ENCODE data around the gene SERPINE1.

Gene SERPINE1

DNA sequence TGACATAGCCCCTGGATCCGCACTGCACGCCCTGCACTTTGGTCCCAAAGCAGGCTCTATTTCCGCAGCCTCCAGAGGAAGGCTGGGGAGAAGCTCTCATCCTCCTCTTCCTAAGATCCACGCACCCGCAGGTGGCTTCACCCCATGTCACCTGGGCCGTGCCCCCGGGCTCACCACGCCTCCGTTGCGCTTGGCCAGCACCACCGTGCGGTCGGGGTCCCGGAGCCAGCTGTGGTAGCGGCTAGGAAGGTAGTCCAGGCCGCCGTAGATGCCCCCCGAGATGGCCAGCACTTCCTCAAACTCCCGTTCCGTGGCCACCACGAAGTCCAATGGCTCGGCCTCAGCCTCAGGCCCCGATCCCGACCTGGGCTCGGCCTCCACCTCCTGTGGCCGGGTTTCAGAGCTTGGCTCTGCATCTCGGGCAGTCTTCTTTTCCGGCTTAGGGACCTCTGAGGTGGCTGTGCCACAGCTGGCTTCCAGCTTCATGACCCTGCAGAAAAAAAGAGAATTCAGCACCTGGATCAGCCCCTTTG is 47.5 kb downstream of the SERPINE1 start:
- no peak for DNase-seq (ENCODE audit: low read depth)
- no peak overlapping the region for H3K4me3 ChIP-seq (ENCODE audit: low read length)

GRCh38 chr7:101175664-101176063 is 48.8 kb downstream of the SERPINE1 start:
- no peak for TF ChIP-seq CTCF (conservative IDR thresholded peaks at IDR 0.05; ENCODE audit: low read depth, low read length)
- no peak for DNase-seq (ENCODE audit: low read depth)
- H3K4me3 ChIP-seq (ENCODE audit: low read length): no peak overlapping the region

More for the DNA sequence above, 47.5 kb downstream of the SERPINE1 start:
- TF ChIP-seq CTCF (conservative IDR thresholded peaks at IDR 0.05; ENCODE audit: low read depth, low read length): no peak

- no peak for TF ChIP-seq CTCF (conservative IDR thresholded peaks at IDR 0.05; ENCODE audit: low read depth, low read length)
- no peak for DNase-seq (ENCODE audit: low read depth)
- H3K4me3 ChIP-seq (ENCODE audit: low read length): no peak overlapping the region
These were observed 50.7 kb downstream of the SERPINE1 start for GRCh38 chr7:101177644-101178043.

DNA sequence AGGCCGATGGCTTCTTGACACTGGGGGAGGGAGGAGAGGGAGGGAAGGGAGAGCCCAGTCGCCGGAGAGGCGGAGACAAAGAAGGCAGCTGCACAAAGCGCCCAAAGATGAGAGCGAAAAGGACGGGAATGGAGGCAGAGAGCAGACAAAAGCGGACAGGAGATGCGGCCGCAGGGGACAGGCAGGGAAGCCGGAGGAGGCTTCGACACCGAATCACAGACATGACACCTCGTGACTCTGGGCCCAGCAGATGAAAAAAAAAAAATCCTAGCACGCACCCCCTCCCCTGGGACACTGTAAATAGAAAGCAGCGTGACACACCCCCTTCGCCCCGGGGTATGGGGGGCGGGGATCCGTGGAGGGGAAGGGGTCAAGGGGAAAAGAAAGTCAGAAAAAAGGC is 52.2 kb downstream of the SERPINE1 start:
- TF ChIP-seq CTCF (conservative IDR thresholded peaks at IDR 0.05; ENCODE audit: low read depth, low read length): no peak
- no peak for DNase-seq (ENCODE audit: low read depth)
- H3K4me3 ChIP-seq (ENCODE audit: low read length): no peak overlapping the region

DNA sequence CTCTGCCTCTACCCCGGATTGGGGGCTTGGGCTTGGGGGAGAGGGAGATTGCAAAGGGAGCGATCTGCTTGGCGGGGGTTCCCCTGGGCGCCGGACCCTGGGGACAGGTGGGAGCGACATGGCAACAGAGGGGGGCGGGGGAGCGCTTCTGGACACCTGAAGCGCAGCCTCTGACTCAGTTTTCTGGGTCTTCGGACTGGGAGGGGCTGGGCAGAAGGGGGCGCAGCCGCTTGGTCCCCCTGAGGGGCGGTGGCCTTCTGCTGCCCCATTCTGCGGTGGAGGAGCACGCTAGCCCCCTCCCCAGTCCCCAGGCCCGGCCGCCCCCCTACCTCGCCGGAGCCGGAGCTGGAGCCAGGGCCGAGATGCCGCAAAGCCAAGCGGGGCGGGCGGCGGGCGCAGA is 52.8 kb downstream of the SERPINE1 start:
- no peak overlapping the region for H3K4me3 ChIP-seq (ENCODE audit: low read length)
- no peak for TF ChIP-seq CTCF (conservative IDR thresholded peaks at IDR 0.05; ENCODE audit: low read depth, low read length)
- DNase-seq (ENCODE audit: low read depth): no peak

DNA sequence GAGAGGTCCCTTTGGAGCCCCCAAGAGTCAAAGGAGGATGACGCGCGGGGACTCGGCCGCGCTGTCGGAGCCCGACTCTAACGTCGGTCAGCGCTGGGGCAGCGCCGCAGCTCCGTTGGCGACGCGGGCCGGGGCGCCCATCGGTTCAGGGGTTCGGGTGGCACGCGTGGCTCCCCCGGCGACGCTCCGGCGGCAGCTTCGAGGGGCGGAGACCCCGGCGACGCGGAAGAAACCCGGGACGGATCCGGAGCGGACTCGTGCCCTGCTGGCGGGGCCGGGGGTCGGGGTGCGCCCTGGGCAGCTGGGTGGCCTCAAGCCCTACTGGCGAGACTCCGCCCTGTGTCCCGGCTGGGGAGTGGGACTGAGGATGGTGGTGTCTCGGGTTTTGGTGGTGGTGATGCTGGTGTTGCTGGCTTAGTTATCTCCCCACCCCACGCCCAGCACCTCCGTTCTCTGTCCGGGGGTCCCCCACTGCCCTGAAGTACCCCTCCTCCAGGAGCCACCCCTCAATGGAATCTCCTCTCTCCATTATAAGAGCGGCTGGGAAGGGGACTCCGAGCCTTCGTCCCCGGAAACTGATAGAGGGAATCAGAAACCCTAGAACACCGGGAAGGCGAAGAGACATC is 53.3 kb downstream of the SERPINE1 start, which contains the start of gene NAT16:
NAT16 (minus strand) TSS at position 164 of the 626 bp plus-strand sequence. CDS start 5,486 bp downstream, outside the sequence.
- no peak within 1 kb of the TSS for H3K4me3 ChIP-seq (ENCODE audit: low read length)
- DNase-seq (ENCODE audit: low read depth): no peak
- TF ChIP-seq CTCF (conservative IDR thresholded peaks at IDR 0.05; ENCODE audit: low read depth, low read length): no peak

DNA sequence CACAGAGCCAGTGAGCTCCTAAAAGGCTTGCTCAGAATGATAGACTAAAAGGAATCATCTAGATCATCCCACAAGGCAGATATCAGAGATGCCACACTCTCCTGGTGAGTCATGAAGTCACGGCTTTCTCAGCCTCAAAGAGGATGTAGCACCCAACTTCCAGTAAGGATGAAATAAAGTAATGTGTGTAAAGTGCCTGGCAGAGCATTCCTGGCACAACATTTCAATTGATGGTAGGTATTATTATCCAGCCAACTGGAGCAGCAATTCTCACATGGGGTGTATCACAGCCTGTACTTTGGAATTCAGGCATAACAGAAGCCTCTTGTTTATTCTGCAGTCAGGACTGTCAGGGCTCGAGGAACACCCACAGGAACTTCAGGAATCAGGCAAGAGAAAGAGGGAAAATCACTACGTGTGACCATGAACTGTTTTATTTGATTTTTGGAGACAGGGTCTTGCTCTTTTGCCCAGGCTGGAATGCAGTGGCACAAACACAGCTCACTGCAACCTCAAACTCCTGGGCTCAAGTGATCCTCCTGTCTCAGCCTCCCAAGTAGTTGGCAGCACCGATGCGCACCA is 58.4 kb downstream of the SERPINE1 start:
- no peak overlapping the region for H3K4me3 ChIP-seq (ENCODE audit: low read length)
- no peak for DNase-seq (ENCODE audit: low read depth)
- no peak for TF ChIP-seq CTCF (conservative IDR thresholded peaks at IDR 0.05; ENCODE audit: low read depth, low read length)

Data from retinal pigment epithelial cell (primary cell).